Sigmoid colon (tissue), 4 donors: ENCODE results near the gene NOP16.

Experiments
- CTCF ChIP-seq, 4 experiments: fragments of 450-650 bp in 3 of 4; fragments of 200-600 bp in 1 of 4; IDR thresholded peaks; one replicate each; pipeline ENCODE4 v1.5.1; 2016 to 2019; ENCODE audit warnings: antibody characterized with exemption in 4 of 4, mild to moderate bottlenecking in 3 of 4, moderate library complexity in 2 of 4
- EP300 ChIP-seq, 4 donors: sonication (generic); formaldehyde crosslinking; IDR thresholded peaks; one replicate each; pipeline ENCODE4 v1.6.1; 2017; ENCODE audit warnings: antibody characterized with exemption in 4 of 4
- POLR2A ChIP-seq, 2 donors: fragments of 450-650 bp; IDR thresholded peaks; one replicate each; pipeline ENCODE4 v1.6.1; 2016; ENCODE audit warnings: antibody characterized with exemption in 2 of 2, mild to moderate bottlenecking in 2 of 2, moderate library complexity in 2 of 2
- POLR2AphosphoS5 ChIP-seq, 4 donors: sonication (generic); formaldehyde crosslinking; IDR thresholded peaks; one replicate each; pipeline ENCODE4 v1.6.1; 2017; ENCODE audit warnings: antibody characterized with exemption in 4 of 4

- TF ChIP-seq CTCF (IDR thresholded peaks at IDR 0.05) (no peak), POLR2AphosphoS5 (IDR thresholded peaks at IDR 0.05) (no peak), EP300 (IDR thresholded peaks at IDR 0.05) (no peak), POLR2A (IDR thresholded peaks at IDR 0.05) (no peak)
These were observed 35.8 kb upstream of the NOP16 start for GRCh38 chr5:176424181-176424580.
